Measurements from ENCODE around the gene CYGB.
"Not testable (repeated sequence)": the region's sequence is repeated elsewhere in the genome, so short reads cannot be mapped to it uniquely, and the experiment has no call there.

CYGB gene

DNA sequence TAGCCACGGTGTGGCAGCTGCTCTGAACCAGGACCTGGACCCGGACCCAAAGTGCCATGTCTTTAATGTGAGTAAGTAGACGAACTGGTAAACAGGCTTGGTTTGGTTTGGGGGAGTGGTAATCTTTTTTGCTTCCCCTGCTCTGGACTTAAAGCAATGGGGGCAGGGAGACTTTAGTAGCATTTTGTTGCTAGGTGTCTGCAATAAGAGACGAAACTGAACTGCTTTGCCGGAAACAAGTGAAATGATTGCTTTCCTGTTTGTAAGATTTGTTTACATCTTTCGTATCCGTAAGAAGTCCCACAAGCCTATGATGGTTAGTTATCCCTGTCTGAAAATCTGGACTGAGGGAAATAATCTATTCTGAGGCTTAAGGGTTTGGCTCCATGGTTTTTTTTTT is 23.8 kb upstream of the CYGB start:
- H3K27me3 Mint-ChIP-seq: no peaks in the 10 kb centered on the region
- no peak overlapping the region for H3K27ac Mint-ChIP-seq
- H3K36me3 Mint-ChIP-seq: peaks cover 30% of the 10 kb centered on the region
- no peaks in the 10 kb centered on the region for H3K9me3 Mint-ChIP-seq (ENCODE audit: low read depth)
- H3K4me3 Mint-ChIP-seq: peak overlapping the region; percentile 100
- H3K4me1 Mint-ChIP-seq (ENCODE audit: low read depth): peaks cover 75% of the 10 kb centered on the region

GRCh38 chr17:76560877-76561221 is 23.3 kb upstream of the CYGB start:
- H3K4me3 Mint-ChIP-seq: peak overlapping the region; percentile 100
- peak overlapping the region; percentile 79 for H3K27ac Mint-ChIP-seq

DNA sequence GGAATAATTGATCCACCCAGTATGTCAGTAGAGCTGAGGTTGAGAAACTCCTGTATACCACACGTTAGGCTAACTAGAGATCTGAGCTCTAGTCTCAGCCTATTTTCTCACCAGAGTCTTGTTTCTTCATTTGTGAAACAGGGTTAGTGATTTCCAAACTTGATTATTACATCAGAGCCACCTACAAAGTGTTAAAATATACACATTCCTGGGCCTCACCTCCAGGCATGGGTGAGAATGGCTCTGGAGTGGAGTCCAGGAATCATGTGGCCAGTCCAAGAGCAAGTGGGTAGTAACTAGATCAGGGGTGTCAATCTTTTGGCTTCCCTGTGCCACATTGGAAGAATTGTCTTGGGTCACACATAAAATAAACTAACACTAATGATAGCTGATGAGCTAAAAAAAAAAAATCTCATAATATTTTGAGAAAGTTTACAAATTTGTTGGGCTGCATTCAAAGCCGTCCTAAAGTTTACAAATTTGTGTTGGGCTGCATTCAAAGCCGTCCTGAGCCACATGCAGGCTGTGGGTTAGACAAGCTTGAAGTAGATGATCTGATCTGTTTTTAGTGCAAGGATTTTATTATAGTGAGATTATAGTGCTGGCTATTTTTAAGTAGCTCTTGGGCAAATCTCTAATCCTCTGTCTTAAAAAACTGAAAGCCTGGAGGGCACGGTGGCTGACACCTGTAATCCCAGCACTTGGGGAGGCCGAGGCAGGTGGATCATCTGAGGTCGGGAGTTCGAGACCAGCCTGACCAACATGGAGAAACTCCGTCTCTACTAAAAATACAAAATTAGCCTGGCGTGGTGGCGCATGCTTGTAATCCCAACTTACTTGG is 22.7 kb upstream of the CYGB start:
- peaks cover 21% of the 10 kb centered on the region for H3K36me3 Mint-ChIP-seq
- H3K4me1 Mint-ChIP-seq (ENCODE audit: low read depth): peaks cover 69% of the 10 kb centered on the region
- peak overlapping the region; percentile 100 for H3K4me3 Mint-ChIP-seq
- H3K9me3 Mint-ChIP-seq (ENCODE audit: low read depth): no peaks in the 10 kb centered on the region
- no peaks in the 10 kb centered on the region for H3K27me3 Mint-ChIP-seq
- peak overlapping the region; percentile 79 for H3K27ac Mint-ChIP-seq

More at GRCh38 chr17:76560877-76561221, 23.3 kb upstream of the CYGB start:
- H3K27me3 Mint-ChIP-seq: no peaks in the 10 kb centered on the region
- H3K36me3 Mint-ChIP-seq: peaks cover 25% of the 10 kb centered on the region
- H3K4me1 Mint-ChIP-seq (ENCODE audit: low read depth): peaks cover 71% of the 10 kb centered on the region
- no peaks in the 10 kb centered on the region for H3K9me3 Mint-ChIP-seq (ENCODE audit: low read depth)

DNA sequence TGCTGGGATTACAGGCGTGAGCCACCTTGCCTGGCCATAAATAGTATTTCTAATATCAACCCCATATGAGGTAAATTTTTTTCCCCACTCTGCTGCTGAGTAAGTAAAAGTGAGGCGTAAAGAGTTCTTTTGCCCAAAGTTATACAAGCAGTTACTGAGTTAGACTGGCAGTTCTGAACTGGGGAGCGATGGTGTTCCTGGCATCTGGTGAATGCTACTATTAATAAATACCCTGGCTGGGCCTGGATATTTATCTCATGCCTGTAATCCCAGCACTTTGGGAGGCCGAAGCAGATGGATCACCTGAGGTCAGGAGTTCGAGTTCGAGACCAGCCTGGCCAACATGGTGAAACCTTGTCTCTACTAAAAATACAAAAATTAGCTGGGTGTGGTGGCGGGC is 22.0 kb upstream of the CYGB start:
- H3K4me1 Mint-ChIP-seq (ENCODE audit: low read depth): peaks cover 63% of the 10 kb centered on the region
- H3K36me3 Mint-ChIP-seq: peaks cover 19% of the 10 kb centered on the region
- H3K27ac Mint-ChIP-seq: peak overlapping the region; percentile 100
- not testable (repeated sequence) for H3K9me3 Mint-ChIP-seq (ENCODE audit: low read depth); H3K27me3 Mint-ChIP-seq
- peak overlapping the region; percentile 100 for H3K4me3 Mint-ChIP-seq

DNA sequence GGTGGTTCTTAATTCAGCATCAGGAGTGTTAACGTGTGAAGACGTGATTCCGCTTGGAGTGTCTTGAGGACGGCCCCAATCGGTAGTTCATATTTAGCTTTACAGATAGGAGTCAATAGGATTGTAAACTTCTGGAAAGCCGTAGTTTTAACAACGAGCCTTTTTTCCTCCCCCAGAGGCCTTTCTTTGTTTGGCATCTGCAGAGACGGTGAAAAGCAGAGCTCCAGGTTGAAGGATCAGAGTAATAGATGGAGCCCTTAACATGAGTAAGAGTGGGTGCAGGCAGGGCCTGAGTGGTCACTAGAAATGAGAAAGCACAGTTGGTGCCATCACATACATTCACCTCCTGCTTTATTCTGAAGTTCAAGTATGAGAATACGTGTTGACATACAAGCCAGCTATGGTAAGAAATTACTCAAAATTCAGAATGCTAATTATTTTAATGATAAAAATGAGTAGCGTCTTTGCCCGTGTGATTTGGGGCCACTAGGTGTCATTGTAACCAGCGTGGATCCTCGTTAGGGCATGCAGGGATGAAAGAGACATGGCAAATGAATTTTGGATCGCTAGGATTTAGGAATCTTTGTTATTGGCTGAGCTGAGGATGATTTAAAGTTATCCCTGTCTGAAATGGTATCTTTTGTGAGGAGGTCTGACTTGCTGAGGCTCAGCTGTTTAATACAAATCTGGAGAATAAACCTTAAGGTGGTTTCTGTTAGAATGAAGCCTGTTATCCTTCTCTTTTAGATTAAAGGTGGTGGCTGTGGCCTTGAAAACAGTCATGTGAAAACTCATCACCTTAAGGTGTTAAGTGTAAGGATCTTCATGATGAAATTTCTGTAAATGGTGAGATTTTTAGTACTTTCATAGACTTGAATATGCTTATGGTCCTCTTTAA is 20.9 kb upstream of the CYGB start:
- Mint-ChIP-seq H3K36me3 (peaks cover 19% of the 10 kb centered on the region), H3K27ac (peak overlapping the region; percentile 100), H3K4me3 (peak overlapping the region; percentile 100), H3K9me3 (ENCODE audit: low read depth) (no peaks in the 10 kb centered on the region), H3K27me3 (no peaks in the 10 kb centered on the region), H3K4me1 (ENCODE audit: low read depth) (peaks cover 61% of the 10 kb centered on the region)

DNA sequence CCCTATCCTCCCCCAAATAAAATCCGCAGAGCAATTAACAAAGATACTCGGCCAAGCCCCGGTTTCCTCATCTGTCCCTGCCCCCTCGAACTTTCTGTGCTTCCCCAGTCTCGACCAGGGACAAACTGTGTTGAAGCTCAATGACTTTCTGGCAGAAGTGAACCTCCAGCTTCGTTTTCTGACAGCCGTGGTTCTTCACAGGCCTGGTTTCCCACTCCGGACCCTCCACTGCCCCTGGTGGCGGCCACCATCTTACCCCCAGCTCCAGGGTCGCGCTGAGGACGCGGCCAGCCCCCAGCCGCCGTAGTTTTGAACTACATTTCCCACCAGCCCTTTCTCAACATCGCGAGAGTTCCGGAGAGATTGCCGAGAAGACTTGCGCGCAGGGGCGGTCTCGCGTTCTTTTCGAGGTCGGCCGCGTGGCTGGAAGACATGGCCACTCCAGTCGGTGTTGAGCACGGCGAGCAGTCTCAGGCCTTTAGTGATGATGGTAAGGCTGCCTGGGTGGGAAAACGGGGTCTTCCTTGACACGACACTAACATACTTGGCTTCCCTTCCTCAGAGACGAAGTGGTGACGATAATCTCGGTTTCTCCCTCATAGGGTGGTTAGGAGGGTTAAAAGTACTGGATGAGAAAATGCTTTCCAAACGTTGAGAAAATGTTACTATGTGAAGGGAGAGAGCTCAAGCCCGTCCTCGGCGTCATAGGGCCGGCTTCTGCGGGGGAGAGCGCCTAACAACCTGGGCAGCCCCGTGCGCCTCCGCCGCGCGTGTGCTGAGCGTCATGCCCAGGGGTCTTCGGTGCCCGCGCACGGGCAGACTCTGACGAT is 20.1 kb upstream of the CYGB start:
- Mint-ChIP-seq H3K36me3 (peaks cover 13% of the 10 kb centered on the region), H3K9me3 (ENCODE audit: low read depth) (no peaks in the 10 kb centered on the region), H3K4me1 (ENCODE audit: low read depth) (peaks cover 53% of the 10 kb centered on the region), H3K27ac (peak overlapping the region; percentile 100), H3K4me3 (peak overlapping the region; percentile 100), H3K27me3 (no peaks in the 10 kb centered on the region)

DNA sequence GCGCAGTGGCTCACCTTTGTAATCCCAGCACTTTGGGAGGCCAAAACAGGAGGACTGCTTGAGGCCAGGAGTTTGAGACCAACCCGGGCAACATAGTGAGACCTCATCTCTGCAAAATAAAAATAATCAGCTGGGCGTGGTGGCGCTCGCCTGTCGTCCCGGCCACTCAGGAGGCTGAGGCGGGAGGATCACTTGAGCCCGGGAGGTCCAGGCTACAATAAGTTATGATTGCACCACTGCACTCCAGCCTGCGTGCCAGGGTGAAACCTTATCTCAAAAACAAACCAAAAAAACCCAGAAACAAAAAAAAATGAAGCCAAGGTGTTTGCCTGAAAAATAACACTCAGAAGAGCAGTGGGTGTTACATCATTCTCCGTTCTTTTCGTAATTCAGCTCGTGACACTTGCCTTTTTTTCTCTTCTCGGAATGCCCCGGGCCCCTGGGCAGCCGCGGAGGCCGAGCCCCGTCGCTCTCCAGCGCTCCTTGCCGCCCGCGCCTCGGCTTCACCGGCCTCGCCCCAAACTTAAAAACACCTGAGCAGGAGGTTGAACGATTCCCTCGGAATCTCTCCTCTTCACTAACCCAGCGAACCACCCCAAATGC is 19.4 kb upstream of the CYGB start:
- peaks cover 13% of the 10 kb centered on the region for H3K36me3 Mint-ChIP-seq
- no peaks in the 10 kb centered on the region for H3K9me3 Mint-ChIP-seq (ENCODE audit: low read depth)
- peak overlapping the region; percentile 100 for H3K27ac Mint-ChIP-seq
- H3K4me1 Mint-ChIP-seq (ENCODE audit: low read depth): peaks cover 50% of the 10 kb centered on the region
- H3K27me3 Mint-ChIP-seq: no peaks in the 10 kb centered on the region
- H3K4me3 Mint-ChIP-seq: peak overlapping the region; percentile 100

DNA sequence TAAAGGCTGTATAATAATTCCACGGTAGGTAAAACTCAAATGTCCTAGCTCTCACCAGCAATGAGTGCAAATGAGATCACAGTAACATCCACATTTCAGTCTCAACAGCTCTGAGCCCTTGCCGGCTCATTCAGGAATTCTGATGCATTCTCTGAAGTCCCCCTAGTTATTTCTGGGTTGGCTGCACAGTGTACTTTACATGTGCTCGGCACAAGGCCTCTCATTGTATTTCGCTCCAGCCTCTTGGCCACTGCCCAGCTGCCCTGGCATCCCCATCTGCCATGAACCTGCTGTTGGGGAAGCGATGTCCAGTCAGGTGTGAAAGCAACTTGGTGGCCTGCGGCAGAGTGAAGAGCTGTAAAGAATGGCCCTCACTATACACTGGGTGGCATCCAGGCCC is 16.6 kb upstream of the CYGB start:
- Mint-ChIP-seq H3K9me3 (ENCODE audit: low read depth) (no peaks in the 10 kb centered on the region), H3K4me1 (ENCODE audit: low read depth) (peaks cover 29% of the 10 kb centered on the region), H3K36me3 (peaks cover 8% of the 10 kb centered on the region), H3K27ac (no peak overlapping the region), H3K27me3 (no peaks in the 10 kb centered on the region), H3K4me3 (no peak overlapping the region)

- Mint-ChIP-seq H3K27me3 (no peaks in the 10 kb centered on the region), H3K4me3 (no peak overlapping the region), H3K9me3 (ENCODE audit: low read depth) (no peaks in the 10 kb centered on the region), H3K4me1 (ENCODE audit: low read depth) (peaks cover 22% of the 10 kb centered on the region), H3K36me3 (peaks cover under 1% of the 10 kb centered on the region), H3K27ac (no peak overlapping the region)
Observed at GRCh38 chr17:76553178-76553908, 15.8 kb upstream of the CYGB start.

DNA sequence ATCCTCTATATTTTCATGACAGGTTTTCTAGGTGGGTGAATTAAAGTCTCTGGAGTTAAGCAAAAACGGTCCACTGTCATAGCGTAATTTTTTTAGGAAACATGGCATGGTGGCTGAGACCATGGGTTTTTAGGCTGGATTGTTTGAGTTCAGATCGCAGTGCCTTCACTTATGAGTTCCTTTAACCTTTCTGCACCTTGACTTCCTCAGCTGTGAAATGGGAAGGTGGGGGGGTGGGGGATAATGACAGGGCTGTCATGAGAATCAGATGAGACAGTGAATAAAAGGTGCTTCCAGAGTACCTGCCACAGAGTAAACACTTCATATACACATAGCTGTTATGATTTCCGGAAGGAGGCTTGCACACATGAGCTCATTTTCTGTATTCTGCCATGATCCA is 14.2 kb upstream of the CYGB start:
- Mint-ChIP-seq H3K36me3 (no peaks in the 10 kb centered on the region), H3K27ac (no peak overlapping the region), H3K4me1 (ENCODE audit: low read depth) (peaks cover 15% of the 10 kb centered on the region), H3K27me3 (no peaks in the 10 kb centered on the region), H3K9me3 (ENCODE audit: low read depth) (no peaks in the 10 kb centered on the region), H3K4me3 (no peak overlapping the region)

DNA sequence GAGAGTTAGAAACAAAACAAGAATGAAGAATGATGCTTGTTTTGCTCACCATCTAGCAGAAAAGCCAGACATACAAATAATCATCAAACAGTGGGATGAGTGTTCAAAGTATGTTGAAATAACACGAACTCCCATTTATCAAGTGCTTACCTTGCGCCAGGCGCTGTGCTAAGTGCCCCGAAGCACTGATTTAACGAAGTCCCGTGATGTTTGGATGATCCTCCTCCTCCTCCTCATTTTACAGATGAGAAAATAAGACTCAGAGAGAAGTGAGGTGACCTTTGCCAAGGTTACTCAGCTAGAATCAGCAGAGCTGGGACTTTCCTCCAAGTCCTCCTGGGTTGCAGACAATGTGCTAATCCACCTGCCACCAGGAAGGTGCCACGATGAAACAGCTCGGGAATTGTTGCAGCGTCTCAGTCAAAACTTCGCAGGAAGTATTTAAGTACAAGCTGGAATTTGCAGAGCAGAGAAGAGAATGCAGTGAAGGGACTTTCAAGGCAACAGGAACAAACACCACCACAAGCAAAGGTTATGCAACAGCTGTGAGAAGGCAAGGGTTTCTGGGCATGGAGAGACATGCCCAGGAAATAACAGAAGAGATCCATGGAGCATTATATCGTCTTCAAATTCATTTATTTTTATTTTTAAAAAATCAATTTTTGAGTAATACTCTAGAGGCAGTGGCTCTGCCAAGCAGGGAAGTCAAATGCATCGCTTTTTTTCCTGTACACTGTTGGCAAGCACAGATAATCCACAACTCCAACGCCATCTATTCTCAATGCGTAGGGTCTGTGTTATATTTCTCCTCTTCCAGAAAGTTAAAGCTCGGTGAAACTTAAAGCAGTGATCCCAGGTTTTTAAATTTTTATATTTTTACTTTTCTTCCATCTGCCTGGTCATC is 13.5 kb upstream of the CYGB start:
- Mint-ChIP-seq H3K36me3 (no peaks in the 10 kb centered on the region), H3K9me3 (ENCODE audit: low read depth) (no peaks in the 10 kb centered on the region), H3K4me1 (ENCODE audit: low read depth) (peaks cover 12% of the 10 kb centered on the region), H3K27ac (peak overlapping the region; percentile 25), H3K4me3 (no peak overlapping the region), H3K27me3 (no peaks in the 10 kb centered on the region)

DNA sequence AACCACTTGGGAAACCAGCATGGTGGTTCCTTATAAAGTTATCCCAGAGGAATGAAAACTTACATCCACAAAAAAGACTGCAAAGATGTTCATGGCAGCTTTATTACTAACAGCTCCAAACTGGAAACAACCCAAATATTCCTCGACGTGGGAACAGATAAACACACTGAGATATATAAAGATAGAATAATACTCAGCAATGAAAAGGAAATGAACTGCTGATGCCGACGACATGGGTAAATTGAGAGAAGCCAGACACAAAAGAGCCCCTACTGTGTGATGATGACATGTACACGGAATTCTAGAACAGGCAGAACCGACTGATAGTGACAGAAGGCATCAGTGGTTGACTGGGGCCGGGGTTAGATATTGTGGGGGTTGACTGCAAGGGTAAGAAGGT is 12.0 kb upstream of the CYGB start:
- H3K4me1 Mint-ChIP-seq (ENCODE audit: low read depth): peaks cover 8% of the 10 kb centered on the region
- no peak overlapping the region for H3K27ac Mint-ChIP-seq

GRCh38 chr17:76549215-76549518 is 11.7 kb upstream of the CYGB start:
- H3K9me3 Mint-ChIP-seq (ENCODE audit: low read depth): no peaks in the 10 kb centered on the region
- no peak overlapping the region for H3K27ac Mint-ChIP-seq
- peaks cover 8% of the 10 kb centered on the region for H3K4me1 Mint-ChIP-seq (ENCODE audit: low read depth)
- H3K27me3 Mint-ChIP-seq: no peaks in the 10 kb centered on the region
- H3K36me3 Mint-ChIP-seq: no peaks in the 10 kb centered on the region
- H3K4me3 Mint-ChIP-seq: no peak overlapping the region

More for the DNA sequence above, 12.0 kb upstream of the CYGB start:
- H3K4me3 Mint-ChIP-seq: no peak overlapping the region
- H3K36me3 Mint-ChIP-seq: no peaks in the 10 kb centered on the region
- H3K9me3 Mint-ChIP-seq (ENCODE audit: low read depth): no peaks in the 10 kb centered on the region
- H3K27me3 Mint-ChIP-seq: no peaks in the 10 kb centered on the region
